ENCODE results near the gene BTRC. TPM values are rescaled to one million over a fixed set of nuclear protein-coding genes. Genes with fewer than 3 reads are reported as not detected.

BTRC gene
- total and polyA plus RNA-seq, 10 of the 15 experiments (the other 5 are each of a cell fraction or from before 2014, with no cell fraction given) = 2.2 to 18.6 (median 8.6) TPM

DNA sequence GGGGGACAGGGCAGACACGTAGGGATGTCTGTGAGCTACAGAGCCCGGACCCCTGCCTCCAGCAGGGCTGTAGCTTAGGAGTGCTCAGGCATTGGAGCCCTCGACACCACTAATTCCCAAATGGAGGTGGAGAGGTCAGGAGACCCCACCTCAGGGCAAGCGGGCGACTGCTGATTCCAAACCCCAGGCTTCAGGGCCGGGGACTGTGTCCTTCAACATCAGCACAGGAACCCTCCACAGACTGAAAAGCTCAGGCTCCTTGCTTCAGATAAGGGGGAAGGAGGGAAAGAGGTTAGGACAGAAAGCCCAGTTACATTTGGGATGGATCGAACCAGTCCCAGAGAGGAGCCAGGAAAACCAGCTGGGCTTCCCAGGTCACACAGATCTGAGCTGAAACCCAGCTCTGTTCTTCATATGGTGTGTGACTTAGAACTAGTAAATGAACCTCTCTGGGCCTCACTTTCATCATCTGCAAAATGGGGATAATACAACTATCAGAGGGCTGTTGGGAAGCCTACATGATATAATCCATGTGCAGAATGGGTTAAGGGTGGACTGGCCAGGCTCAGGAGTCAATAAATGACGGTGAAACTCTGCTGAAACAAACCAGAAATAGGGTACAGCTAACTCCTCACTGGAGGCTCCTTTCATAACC, 217.4 kb downstream of the BTRC start:
- Histone ChIP-seq H3K9me3 (replicated peaks; ENCODE audit: control insufficient read depth, insufficient read depth, low read length) (no peaks in the 10 kb centered on the region), H3K27ac (ENCODE audit: control insufficient read depth, insufficient read depth) (no peak overlapping the region), H3K27me3 (replicated peaks in 1 of 2; ENCODE audit: control insufficient read depth in 2 of 2, insufficient read depth in 2 of 2, low read length in 1 of 2) (no peaks in the 10 kb centered on the region), H3K4me1 (ENCODE audit: control insufficient read depth, insufficient read depth, low read length) (peaks cover 2% of the 10 kb centered on the region; the same call in 1 of the 2 replicates), H3K79me2 (ENCODE audit: control insufficient read depth, insufficient read depth, low read length) (no peaks in the 10 kb centered on the region), H3K9ac (ENCODE audit: control insufficient read depth, insufficient read depth, low read length) (no peak overlapping the region), H3K4me3 (no peak overlapping the region), H3K36me3 (ENCODE audit: control insufficient read depth in 2 of 2, insufficient read depth in 2 of 2, low read length in 1 of 2) (no peaks in the 10 kb centered on the region), H2AFZ (ENCODE audit: control insufficient read depth, low read depth, low read length) (no peak overlapping the region), H4K20me1 (ENCODE audit: control insufficient read depth, insufficient read depth) (no peaks in the 10 kb centered on the region), H3K4me2 (ENCODE audit: control insufficient read depth, insufficient read depth) (no peak overlapping the region)
- CTCF ChIA-PET = interaction anchor here (0.7 to 3.5 kb wide), 33 partner anchors 10 to 543 kb away, joined by 3 to 38 read pairs (median 6); partner anchors contain the start of genes DPCD, NPM3 and POLL
- BruUV-seq (replicated peaks) = no TSS peak
- TF ChIP-seq ZNF207 (IDR thresholded peaks at IDR 0.05; ENCODE audit: borderline replicate concordance) = no peak
- TF ChIP-seq SP1 (IDR thresholded peaks at IDR 0.05; ENCODE audit: low read depth, low read length) = no peak
- no peak for TF ChIP-seq MAX (IDR thresholded peaks at IDR 0.05; ENCODE audit: low read depth, low read length)
- no peak for TF ChIP-seq E4F1 (IDR thresholded peaks at IDR 0.05; ENCODE audit: borderline replicate concordance, partially characterized antibody)
- no peak for TF ChIP-seq KAT2A (conservative IDR thresholded peaks at IDR 0.05; ENCODE audit: control insufficient read depth, low read depth, low read length)
- TF ChIP-seq, protein P1, sequence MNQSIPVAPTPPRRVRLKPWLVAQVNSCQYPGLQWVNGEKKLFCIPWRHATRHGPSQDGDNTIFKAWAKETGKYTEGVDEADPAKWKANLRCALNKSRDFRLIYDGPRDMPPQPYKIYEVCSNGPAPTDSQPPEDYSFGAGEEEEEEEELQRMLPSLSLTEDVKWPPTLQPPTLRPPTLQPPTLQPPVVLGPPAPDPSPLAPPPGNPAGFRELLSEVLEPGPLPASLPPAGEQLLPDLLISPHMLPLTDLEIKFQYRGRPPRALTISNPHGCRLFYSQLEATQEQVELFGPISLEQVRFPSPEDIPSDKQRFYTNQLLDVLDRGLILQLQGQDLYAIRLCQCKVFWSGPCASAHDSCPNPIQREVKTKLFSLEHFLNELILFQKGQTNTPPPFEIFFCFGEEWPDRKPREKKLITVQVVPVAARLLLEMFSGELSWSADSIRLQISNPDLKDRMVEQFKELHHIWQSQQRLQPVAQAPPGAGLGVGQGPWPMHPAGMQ (IDR thresholded peaks at IDR 0.05; ENCODE audit: borderline replicate concordance) = no peak
- TF ChIP-seq RELA (IDR thresholded peaks at IDR 0.05; ENCODE audit: borderline replicate concordance, partially characterized antibody) = no peak
- TF ChIP-seq NR2C1 (IDR thresholded peaks at IDR 0.05) = no peak
- no peak for TF ChIP-seq POLR2A (IDR thresholded peaks at IDR 0.05; ENCODE audit: low read depth, low read length)
- no peak for TF ChIP-seq CHD1 (IDR thresholded peaks at IDR 0.05; ENCODE audit: low read depth, low read length)
- ATAC-seq (no peak), DNase-seq (ENCODE audit: low read depth, low spot score) (no peak), FAIRE-seq (no peak)
- SMC1A ChIA-PET (ENCODE audit: uncharacterized antibody, unreplicated experiment) = interaction anchor here (0.8 to 3.3 kb wide), 16 partner anchors 15 to 540 kb away, joined by 3 to 14 read pairs (median 4); partner anchors contain the start of genes PDZD7 and SFXN3
- WGBS (ENCODE audit: insufficient coverage, insufficient replicate concordance, low lambda C conversion rate, missing lambda C conversion rate) = 76% methylated on average over 8 of the region's 8 CpGs
- RAD21 ChIA-PET (ENCODE audit: unreplicated experiment) = interaction anchor here (0.8 to 2.3 kb wide), 10 partner anchors 16 to 398 kb away, joined by 3 to 15 read pairs (median 4); partner anchors contain the start of gene POLL
- in situ Hi-C loops (cut with MboI) = loop anchor here (5.0 kb wide), 2 partner anchors 294 to 359 kb away; no protein-coding TSS in a partner anchor
- intact Hi-C loops (cut with micrococcal nuclease; ENCODE audit: unreplicated experiment) = loop anchor here (2.0 to 5.0 kb wide), 3 partner anchors 273 to 359 kb away; no protein-coding TSS in a partner anchor
- POLR2A ChIA-PET = no interaction called here

All from GM12878 (cell line).